Testis (tissue), 3 donors: ENCODE data around the gene SMIM1. TPM values are rescaled to one million over a fixed set of nuclear protein-coding genes. Genes with fewer than 3 reads are reported as not detected.
"Not testable (repeated sequence)": the region's sequence is repeated elsewhere in the genome, so short reads cannot be mapped to it uniquely, and the experiment has no call there.

Experiments used
- DNase-seq: peaks from one replicate; pipeline ENCODE4 v3.0.0-alpha.2; 2019
- H3K27ac ChIP-seq, 2 donors: fragments of 200-600 bp; sonication (generic); one replicate each; pipeline ENCODE4 v1.5.1; 2019
- H3K27me3 ChIP-seq: fragments of 200-600 bp; sonication (generic); one replicate; pipeline ENCODE4 v1.5.1; 2019
- H3K36me3 ChIP-seq: fragments of 200-600 bp; sonication (generic); one replicate; pipeline ENCODE4 v1.5.1; 2017; ENCODE audit warnings: low read depth; ENCODE audit errors: missing control alignments
- H3K4me1 ChIP-seq: fragments of 200-600 bp; sonication (generic); one replicate; pipeline ENCODE4 v1.5.1; 2019
- H3K4me3 ChIP-seq, 2 donors: fragments of 200-600 bp; sonication (generic); one replicate each; pipeline ENCODE4 v1.5.1; 2017 to 2019
- H3K9me3 ChIP-seq: fragments of 200-600 bp; sonication (generic); one replicate; pipeline ENCODE4 v1.5.1; 2017
- POLR2A ChIP-seq: fragments of 450-650 bp; IDR thresholded peaks from one replicate; pipeline ENCODE4 v1.6.1; 2017; ENCODE audit warnings: antibody characterized with exemption, mild to moderate bottlenecking, moderate library complexity
- WGBS, 2 donors: methylation state at CpG; one replicate each; pipeline ENCODE4 v1.1.5; 2018; 5-methylcytosine and 5-hydroxymethylcytosine counted together
- intact Hi-C: fragments of 100-400 bp; cut with DNase I; formaldehyde crosslinking; loops from one replicate; pipeline ENCODE4 v1.15.1; 2023; ENCODE audit warnings: low total_unique reads
- polyA plus RNA-seq: library from polyadenylated mRNA; stranded (reverse); fragments of 350-450 nt; fragmentation: Illumina TruSeq; extraction: RNeasy Lipid Tissue Mini Kit (QIAGEN cat#74804); gene quantifications from one replicate; pipeline ENCODE4 v1.2.3, GENCODE V29; 2014; ENCODE audit warnings: low read depth, low replicate concordance; ENCODE audit not compliant: insufficient read depth
- total RNA-seq, 2 donors: library from RNA; depleted of rRNA; stranded (reverse); fragments of >200 nt; gene quantifications; one replicate each; pipeline ENCODE4 v1.2.3, GENCODE V29; 2016
- TF ChIP-seq, protein P1 (sequence below), 3 experiments: fragments of 450-650 bp in 2 of 3; fragments of 200-600 bp in 1 of 3; sonication (generic) in 1 of 3; IDR thresholded peaks; one replicate each; pipeline ENCODE4 v1.5.1; 2016 to 2019; ENCODE audit warnings: antibody characterized with exemption in 3 of 3, mild to moderate bottlenecking in 2 of 3, moderate library complexity in 1 of 3

Gene SMIM1
- total and polyA plus RNA-seq, 3 donors from 2014 or later = 92.9 to 213 (median 205) TPM

- DNase-seq = no peak
- Histone ChIP-seq H3K27ac (no peak overlapping the region), H3K27me3 (no peaks in the 10 kb centered on the region), H3K4me3 (no peak overlapping the region), H3K4me1 (peaks cover 21% of the 10 kb centered on the region), H3K9me3 (no peaks in the 10 kb centered on the region), H3K36me3 (no peaks in the 10 kb centered on the region)
- WGBS, 2 donors = 56 to 66% methylated on average over 10 to 13 of the region's 13 CpGs
- TF ChIP-seq, protein P1, sequence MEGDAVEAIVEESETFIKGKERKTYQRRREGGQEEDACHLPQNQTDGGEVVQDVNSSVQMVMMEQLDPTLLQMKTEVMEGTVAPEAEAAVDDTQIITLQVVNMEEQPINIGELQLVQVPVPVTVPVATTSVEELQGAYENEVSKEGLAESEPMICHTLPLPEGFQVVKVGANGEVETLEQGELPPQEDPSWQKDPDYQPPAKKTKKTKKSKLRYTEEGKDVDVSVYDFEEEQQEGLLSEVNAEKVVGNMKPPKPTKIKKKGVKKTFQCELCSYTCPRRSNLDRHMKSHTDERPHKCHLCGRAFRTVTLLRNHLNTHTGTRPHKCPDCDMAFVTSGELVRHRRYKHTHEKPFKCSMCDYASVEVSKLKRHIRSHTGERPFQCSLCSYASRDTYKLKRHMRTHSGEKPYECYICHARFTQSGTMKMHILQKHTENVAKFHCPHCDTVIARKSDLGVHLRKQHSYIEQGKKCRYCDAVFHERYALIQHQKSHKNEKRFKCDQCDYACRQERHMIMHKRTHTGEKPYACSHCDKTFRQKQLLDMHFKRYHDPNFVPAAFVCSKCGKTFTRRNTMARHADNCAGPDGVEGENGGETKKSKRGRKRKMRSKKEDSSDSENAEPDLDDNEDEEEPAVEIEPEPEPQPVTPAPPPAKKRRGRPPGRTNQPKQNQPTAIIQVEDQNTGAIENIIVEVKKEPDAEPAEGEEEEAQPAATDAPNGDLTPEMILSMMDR (IDR thresholded peaks at IDR 0.05) = no peak
- intact Hi-C loops = no loop called here
Observed at GRCh38 chr1:3747903-3748302, 24.6 kb upstream of the SMIM1 start.

- intact Hi-C loops, H3K9me3 ChIP-seq, H3K27ac ChIP-seq, H3K36me3 ChIP-seq, H3K4me3 ChIP-seq, H3K27me3 ChIP-seq: not testable (repeated sequence)
- H3K4me1 ChIP-seq = peaks cover 21% of the 10 kb centered on the region
- peak; percentile 60 for DNase-seq
- WGBS, 2 donors = 42 to 51% methylated on average over 15 of the region's 15 CpGs
Observed at GRCh38 chr1:3748316-3748900, 24.1 kb upstream of the SMIM1 start.

DNA sequence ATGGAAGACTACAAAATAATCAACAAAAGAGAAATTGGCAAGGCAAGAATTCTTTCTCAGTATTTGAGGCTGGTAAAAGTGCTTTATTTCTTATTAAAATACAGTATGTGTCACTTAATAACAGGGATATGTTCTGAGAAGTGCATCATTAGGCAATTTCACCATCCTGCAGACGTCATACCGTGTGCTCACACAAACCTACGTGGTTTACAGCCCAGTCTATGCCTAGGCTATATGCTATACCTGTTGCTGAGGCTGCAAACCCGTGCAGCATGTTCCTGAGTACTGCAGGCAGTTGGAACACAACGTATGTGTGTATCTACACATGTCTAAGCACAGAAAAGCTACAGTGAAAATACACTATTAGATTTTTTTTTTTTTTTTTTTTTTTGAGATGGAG is 23.0 kb upstream of the SMIM1 start:
- H3K9me3 ChIP-seq = no peaks in the 10 kb centered on the region
- H3K4me3 ChIP-seq = no peak overlapping the region
- peaks cover 21% of the 10 kb centered on the region for H3K4me1 ChIP-seq
- DNase-seq = no peak
- no peak overlapping the region for H3K27ac ChIP-seq
- WGBS, 2 donors = 76 to 82% methylated on average over 5 of the region's 5 CpGs
- H3K36me3 ChIP-seq = no peaks in the 10 kb centered on the region
- no peak for TF ChIP-seq POLR2A
- TF ChIP-seq, protein P1 (IDR thresholded peaks at IDR 0.05) = no peak
- no peaks in the 10 kb centered on the region for H3K27me3 ChIP-seq
- intact Hi-C loops = no loop called here

GRCh38 chr1:3750741-3751140 is 21.8 kb upstream of the SMIM1 start:
- Histone ChIP-seq H3K9me3 (no peaks in the 10 kb centered on the region), H3K4me3 (no peak overlapping the region), H3K36me3 (no peaks in the 10 kb centered on the region), H3K27ac (peak overlapping the region in 1 of 2 donors; percentile 19), H3K4me1 (peaks cover 15% of the 10 kb centered on the region), H3K27me3 (no peaks in the 10 kb centered on the region)
- WGBS, 2 donors = 37 to 48% methylated on average over 6 of the region's 6 CpGs
- TF ChIP-seq POLR2A = no peak
- intact Hi-C loops = no loop called here
- DNase-seq = no peak

DNA sequence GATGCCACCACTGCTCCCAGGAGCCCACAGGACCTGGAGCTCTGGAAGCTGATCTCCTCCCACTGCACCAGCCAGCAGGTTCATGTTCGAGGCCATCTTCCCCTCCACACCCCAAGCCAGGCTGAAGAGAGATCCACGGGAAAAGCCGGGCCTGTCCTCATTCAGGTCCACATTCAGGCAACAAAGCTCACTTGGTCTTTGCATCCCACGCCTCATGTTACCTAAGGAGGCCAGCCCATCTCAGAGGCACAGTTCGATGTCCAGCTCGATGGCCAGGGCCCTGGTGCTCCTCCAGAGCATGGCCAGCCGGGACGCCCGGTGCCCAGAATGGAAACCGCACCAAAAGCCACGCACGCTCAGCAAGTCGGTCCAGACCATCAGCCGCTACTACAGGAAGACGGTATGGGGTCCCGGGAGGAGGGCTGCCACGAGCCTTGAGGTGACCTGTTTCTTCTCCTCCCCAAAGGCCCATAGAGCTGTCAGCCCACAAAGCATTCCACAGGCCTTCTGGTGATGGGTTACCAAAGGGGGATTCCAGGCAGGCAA is 20.1 kb upstream of the SMIM1 start, which contains the start of gene CCDC27:
CCDC27 (plus strand) TSS at position 51 of the 546 bp plus-strand sequence; CDS start at position 83, 32 bp downstream.
- Histone ChIP-seq H3K4me3 (no peak within 1 kb of the TSS), H3K36me3 (no peaks in the 10 kb centered on the region), H3K27ac (peak within 1 kb of the TSS in 1 of 2 donors; percentile 19), H3K27me3 (no peaks in the 10 kb centered on the region), H3K4me1 (peaks cover 13% of the 10 kb centered on the region), H3K9me3 (no peaks in the 10 kb centered on the region)
- TF ChIP-seq POLR2A = no peak
- TF ChIP-seq, protein P1 (IDR thresholded peaks at IDR 0.05) = no peak
- no peak for DNase-seq
- intact Hi-C loops = no loop called here
- WGBS, 2 donors = 89 to 91% methylated on average over 10 to 17 of the region's 17 CpGs
